AG09319 (cell line): ENCODE results near the gene SERINC3.
"Not testable (repeated sequence)": the region's sequence is repeated elsewhere in the genome, so short reads cannot be mapped to it uniquely, and the experiment has no call there.

ENCODE experiments used
- DNase-seq: peaks from one replicate; pipeline ENCODE4 v3.0.0-alpha.2; 2010; ENCODE audit warnings: low read depth; ENCODE audit errors: extremely low read depth
- TF ChIP-seq, protein P1 (sequence below): IDR thresholded peaks from 2 replicates; pipeline ENCODE4 v1.5.1; 2011; ENCODE audit warnings: low read depth, mild to moderate bottlenecking, inconsistent platforms, low read length, moderate library complexity

SERINC3 gene

GRCh38 chr20:44521484-44522481 is at the start of gene SERINC3:
Gene SERINC3, minus strand, starts transcription at chr20:44522070. Its CDS starts 119 bp downstream, at chr20:44521951.
- TF ChIP-seq, protein P1, sequence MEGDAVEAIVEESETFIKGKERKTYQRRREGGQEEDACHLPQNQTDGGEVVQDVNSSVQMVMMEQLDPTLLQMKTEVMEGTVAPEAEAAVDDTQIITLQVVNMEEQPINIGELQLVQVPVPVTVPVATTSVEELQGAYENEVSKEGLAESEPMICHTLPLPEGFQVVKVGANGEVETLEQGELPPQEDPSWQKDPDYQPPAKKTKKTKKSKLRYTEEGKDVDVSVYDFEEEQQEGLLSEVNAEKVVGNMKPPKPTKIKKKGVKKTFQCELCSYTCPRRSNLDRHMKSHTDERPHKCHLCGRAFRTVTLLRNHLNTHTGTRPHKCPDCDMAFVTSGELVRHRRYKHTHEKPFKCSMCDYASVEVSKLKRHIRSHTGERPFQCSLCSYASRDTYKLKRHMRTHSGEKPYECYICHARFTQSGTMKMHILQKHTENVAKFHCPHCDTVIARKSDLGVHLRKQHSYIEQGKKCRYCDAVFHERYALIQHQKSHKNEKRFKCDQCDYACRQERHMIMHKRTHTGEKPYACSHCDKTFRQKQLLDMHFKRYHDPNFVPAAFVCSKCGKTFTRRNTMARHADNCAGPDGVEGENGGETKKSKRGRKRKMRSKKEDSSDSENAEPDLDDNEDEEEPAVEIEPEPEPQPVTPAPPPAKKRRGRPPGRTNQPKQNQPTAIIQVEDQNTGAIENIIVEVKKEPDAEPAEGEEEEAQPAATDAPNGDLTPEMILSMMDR: no peak; the same call in 1 of the 2 replicates
- DNase-seq: peak; percentile 84

- DNase-seq: no peak
Observed at GRCh38 chr20:44571362-44571988, 49.6 kb upstream of the SERINC3 start.

GRCh38 chr20:44570367-44570766 is 48.5 kb upstream of the SERINC3 start:
- TF ChIP-seq, protein P1: no peak
- DNase-seq: no peak

More at GRCh38 chr20:44571362-44571988, 49.6 kb upstream of the SERINC3 start:
- TF ChIP-seq, protein P1: no peak

- no peak for DNase-seq
- TF ChIP-seq, protein P1: no peak
Observed at GRCh38 chr20:44566811-44567210, 44.9 kb upstream of the SERINC3 start.

DNA sequence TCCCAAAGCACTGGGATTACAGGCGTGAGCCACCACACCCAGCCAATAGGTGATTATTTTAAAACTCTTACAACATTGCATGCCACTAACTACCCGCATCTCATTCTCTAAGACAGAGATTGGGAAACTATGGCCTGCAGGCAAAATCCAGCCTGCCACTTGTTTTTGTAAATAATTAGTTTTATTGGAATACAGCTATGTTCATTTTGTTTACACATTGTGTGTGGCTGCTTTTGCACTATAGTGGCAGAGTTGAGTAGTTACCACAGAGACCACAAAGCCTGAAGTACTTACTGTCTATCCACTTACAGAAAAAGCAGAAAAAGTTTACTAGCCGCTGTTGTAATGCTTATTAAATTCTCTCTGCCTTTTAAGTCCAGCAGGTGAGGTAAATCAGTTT is 44.1 kb upstream of the SERINC3 start:
- TF ChIP-seq, protein P1: no peak
- no peak for DNase-seq

GRCh38 chr20:44561876-44562275 is 40.0 kb upstream of the SERINC3 start:
- no peak for DNase-seq
- TF ChIP-seq, protein P1: no peak

- not testable (repeated sequence) for DNase-seq
Observed at GRCh38 chr20:44560818-44561217, 38.9 kb upstream of the SERINC3 start.
